NCI-H1105 (cell line): ENCODE results near the gene DMD.

Source experiments
- DNase-seq: peaks from one replicate; lab custom pipeline; 2025; lab: John Stamatoyannopoulos, UW

The DMD gene

GRCh38 chrX:31706466-31706865 lies 1504.9 kb downstream of the DMD start:
- DNase-seq: no peak

GRCh38 chrX:31705816-31706215 lies 1505.5 kb downstream of the DMD start:
- no peak for DNase-seq

- DNase-seq: no peak
These were observed 1506.4 kb downstream of the DMD start for GRCh38 chrX:31704938-31705337.

GRCh38 chrX:31702222-31702621 lies 1509.1 kb downstream of the DMD start:
- no peak for DNase-seq

- DNase-seq: no peak
These were observed 1513.9 kb downstream of the DMD start for GRCh38 chrX:31697294-31697916.

- DNase-seq: no peak
These were observed 1531.5 kb downstream of the DMD start for GRCh38 chrX:31679861-31680260.

GRCh38 chrX:31670245-31670644 lies 1541.1 kb downstream of the DMD start:
- no peak for DNase-seq

GRCh38 chrX:31665454-31665853 lies 1545.9 kb downstream of the DMD start:
- DNase-seq: no peak

- DNase-seq: no peak
These were observed 1548.2 kb downstream of the DMD start for GRCh38 chrX:31663172-31663571.

GRCh38 chrX:31661280-31661810 lies 1550.0 kb downstream of the DMD start:
- no peak for DNase-seq

- DNase-seq: peak; percentile 0
These were observed 1553.0 kb downstream of the DMD start for GRCh38 chrX:31658360-31658759.

GRCh38 chrX:31656013-31656412 lies 1555.3 kb downstream of the DMD start:
- DNase-seq: no peak

- DNase-seq: no peak
These were observed 1557.9 kb downstream of the DMD start for GRCh38 chrX:31653422-31653821.

- DNase-seq: no peak
These were observed 1558.7 kb downstream of the DMD start for GRCh38 chrX:31652650-31653049.

GRCh38 chrX:31649201-31649600 lies 1562.1 kb downstream of the DMD start:
- no peak for DNase-seq

- no peak for DNase-seq
These were observed 1578.0 kb downstream of the DMD start for GRCh38 chrX:31633349-31633748.

GRCh38 chrX:31629195-31629594 lies 1582.2 kb downstream of the DMD start:
- no peak for DNase-seq

GRCh38 chrX:31609130-31609529 lies 1602.2 kb downstream of the DMD start:
- DNase-seq: no peak

- no peak for DNase-seq
These were observed 1602.7 kb downstream of the DMD start for GRCh38 chrX:31608638-31609037.

- DNase-seq: no peak
These were observed 1604.6 kb downstream of the DMD start for GRCh38 chrX:31606771-31607170.

- no peak for DNase-seq
These were observed 1606.6 kb downstream of the DMD start for GRCh38 chrX:31604629-31605221.

GRCh38 chrX:31603411-31604120 lies 1607.8 kb downstream of the DMD start:
- DNase-seq: no peak

GRCh38 chrX:31600823-31601222 lies 1610.5 kb downstream of the DMD start:
- no peak for DNase-seq
